ENCODE measurements around the gene ACOT7.

The ACOT7 gene

GRCh38 chr1:6246497-6247467 is 146.8 kb downstream of the ACOT7 start:
- DNase-seq: peak; percentile 75

- DNase-seq: peak; percentile 15
Measured at GRCh38 chr1:6245869-6246496, 147.6 kb downstream of the ACOT7 start.

DNA sequence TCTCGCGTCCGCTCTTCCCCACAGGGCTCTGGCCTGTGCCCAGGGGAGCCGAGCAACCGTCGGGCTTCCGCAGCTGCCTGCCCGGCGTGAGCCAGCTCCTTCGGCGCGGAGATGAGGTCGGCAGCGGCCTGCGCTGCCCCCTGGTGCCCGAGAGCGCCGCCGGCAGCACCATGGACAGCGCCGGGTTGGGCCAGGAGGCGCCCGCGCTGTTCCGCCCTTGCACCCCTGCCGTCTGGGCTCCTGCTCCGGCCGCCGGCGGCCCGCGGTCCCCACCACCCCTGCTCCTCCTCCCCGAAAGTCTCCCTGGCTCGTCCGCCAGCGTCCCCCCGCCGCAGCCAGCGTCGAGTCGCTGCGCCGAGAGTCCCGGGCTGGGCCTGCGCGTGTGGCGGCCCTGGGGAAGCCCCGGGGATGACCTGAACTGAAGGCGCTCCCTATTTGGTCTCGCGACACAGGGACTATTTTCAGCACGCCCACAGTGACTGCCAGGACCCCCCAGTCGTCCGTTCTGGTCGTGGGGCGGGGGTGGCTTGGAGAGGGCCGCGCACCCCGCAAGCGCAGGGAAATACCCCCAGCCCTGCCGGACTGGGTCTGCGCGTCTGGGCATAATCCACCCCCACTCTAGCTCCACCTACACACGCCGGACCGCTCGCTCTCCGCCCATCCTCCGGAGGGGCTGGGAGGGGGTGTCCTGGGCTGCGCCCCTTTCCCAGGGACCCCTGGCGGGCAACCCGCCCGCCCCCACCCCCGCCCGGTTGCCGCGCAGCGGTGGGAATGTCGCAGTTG is 148.3 kb downstream of the ACOT7 start:
- peak; percentile 81 for DNase-seq

DNA sequence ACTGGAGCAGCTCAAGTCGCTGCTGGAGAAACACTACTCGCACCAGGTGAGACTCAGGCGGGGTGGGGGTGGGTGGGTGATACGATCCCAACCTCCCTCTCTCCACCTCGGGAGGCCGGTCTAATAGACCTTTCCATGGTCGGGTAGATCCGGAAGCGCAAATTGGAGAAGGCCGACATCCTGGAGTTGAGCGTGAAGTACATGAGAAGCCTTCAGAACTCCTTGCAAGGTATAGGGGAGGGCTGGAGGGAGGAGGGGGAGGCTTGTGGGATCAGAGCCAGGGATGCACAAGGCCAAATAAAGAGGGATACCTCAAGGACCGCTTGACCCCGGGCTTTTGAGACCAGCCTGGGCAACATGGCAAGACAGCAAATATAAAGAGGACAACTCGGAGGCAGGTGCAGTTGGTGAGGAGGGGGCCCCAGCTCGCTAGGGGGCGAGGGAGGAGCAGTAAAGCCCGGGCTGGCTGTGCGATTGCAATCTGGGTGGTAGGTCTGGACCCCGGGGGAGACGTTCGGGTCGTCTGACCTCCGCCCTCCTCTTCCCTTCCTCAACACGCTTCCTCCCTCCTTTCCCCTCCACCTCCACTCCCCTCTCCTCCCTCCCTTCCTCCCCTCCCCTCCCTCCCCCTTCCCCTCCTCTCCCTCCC is 149.0 kb downstream of the ACOT7 start:
- no peak for DNase-seq

- no peak for DNase-seq
Measured at GRCh38 chr1:6243993-6244392, 149.6 kb downstream of the ACOT7 start, which contains the start of gene HES3. HES3 (plus strand) TSS chr1:6244179; CDS start chr1:6244366, 187 bp downstream.

DNA sequence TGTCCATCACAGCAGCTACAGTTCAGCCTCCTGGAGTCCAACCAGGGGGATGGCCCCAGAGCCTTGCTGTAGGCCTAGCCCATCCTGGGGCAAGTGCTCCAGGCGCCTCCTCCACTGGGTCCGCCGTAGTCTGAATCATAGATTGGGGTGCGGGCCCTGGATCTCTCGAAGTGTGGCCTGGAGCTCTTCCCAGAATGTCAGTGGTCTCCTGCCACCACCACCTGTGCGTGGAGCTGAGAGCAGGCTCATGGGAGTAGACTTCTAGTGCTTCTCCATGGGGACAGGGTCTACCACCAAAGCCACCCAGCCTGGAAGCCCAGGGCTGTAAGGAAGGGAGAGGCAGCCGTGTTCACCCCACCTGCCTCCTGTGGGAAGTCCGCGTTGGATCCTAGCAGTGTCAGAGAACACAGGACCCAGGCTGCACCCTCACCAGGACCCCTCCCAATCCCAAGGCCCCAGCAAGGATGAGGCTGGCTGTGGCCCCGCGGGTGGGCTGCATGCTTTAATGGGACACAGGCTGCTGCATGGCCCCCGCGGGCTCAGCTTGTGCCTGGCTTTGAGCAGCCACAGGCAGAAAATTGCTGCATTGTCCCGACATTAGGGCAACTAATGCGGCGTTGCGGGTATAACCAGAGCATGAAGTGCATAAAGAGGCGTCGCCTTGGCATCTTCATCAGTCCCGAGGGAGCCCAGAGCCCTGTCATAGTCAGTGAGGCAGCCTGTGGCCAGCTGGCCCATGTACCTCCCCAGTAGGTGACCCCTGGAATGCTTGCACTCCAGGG is 150.3 kb downstream of the ACOT7 start:
- no peak for DNase-seq

- DNase-seq: no peak
Measured at GRCh38 chr1:6241887-6242740, 151.5 kb downstream of the ACOT7 start.

DNA sequence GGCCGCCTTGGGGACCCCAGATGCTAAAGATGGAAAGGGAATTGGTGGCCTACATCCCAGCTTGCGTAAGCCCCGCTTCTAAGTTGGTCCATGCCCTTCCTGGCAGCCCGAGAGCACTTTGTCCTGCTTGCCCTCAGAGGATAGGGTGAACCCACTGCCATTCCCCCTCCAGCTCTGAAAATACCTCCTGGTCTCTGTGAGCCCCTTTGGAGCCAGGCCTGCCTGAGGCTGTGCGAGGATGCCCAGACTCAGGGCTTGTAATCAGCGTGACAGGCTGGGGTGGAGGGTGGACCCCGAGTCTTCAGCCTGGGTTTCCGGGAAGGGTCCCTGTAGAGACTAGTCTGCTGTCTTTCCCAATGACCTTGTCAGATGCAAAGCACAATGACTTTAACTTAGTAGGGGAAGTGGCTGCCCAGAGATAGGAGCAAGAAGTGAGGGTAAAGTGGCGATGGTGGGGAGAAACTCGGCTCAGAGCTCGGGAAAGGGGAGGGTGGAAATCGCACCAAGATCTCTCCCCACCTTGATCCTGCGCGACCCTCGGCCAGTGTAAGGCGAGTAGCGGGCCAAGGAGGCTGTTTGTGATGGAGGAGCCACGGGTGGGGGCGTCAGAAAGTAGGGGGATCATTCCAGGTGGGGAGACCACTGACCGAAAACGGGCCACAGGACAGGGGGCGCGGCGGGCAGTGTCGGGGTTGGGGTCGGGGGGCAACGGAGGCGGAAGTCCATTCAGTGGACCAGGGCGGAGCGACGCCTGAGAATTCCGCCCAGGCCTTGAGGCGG is 152.3 kb downstream of the ACOT7 start:
- no peak for DNase-seq

- peak; percentile 47 for DNase-seq
Measured at GRCh38 chr1:6239950-6240768, 153.4 kb downstream of the ACOT7 start.

GRCh38 chr1:6239213-6239752 is 154.3 kb downstream of the ACOT7 start:
- DNase-seq: no peak

GRCh38 chr1:6237093-6237492 is 156.5 kb downstream of the ACOT7 start:
- no peak for DNase-seq

DNA sequence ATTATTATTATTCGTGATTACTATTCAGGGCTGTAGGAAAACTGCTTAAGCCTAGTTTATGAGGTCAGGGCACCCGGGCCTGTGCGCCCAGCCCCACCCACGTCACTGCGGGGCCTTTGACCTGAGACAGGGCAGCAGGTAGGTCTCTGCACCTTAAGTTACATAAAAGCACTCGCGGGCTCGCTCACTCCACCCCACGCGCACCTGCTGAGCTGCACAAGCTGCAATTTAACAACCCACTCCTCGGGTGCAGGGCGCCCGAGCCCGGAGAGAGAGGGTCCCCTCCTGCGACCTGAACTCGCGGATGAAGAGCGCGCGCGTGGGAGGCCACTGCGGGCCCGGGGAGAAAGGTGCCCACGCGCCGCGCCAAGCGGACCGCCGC is 158.3 kb downstream of the ACOT7 start:
- DNase-seq: no peak

- peak; percentile 27 for DNase-seq
Measured at GRCh38 chr1:6234502-6235295, 158.9 kb downstream of the ACOT7 start.

GRCh38 chr1:6233376-6233775 is 160.2 kb downstream of the ACOT7 start:
- DNase-seq: no peak

- no peak for DNase-seq
Measured at GRCh38 chr1:6225651-6226050, 167.9 kb downstream of the ACOT7 start.

- DNase-seq: no peak
Measured at GRCh38 chr1:6224718-6225117, 168.8 kb downstream of the ACOT7 start.

DNA sequence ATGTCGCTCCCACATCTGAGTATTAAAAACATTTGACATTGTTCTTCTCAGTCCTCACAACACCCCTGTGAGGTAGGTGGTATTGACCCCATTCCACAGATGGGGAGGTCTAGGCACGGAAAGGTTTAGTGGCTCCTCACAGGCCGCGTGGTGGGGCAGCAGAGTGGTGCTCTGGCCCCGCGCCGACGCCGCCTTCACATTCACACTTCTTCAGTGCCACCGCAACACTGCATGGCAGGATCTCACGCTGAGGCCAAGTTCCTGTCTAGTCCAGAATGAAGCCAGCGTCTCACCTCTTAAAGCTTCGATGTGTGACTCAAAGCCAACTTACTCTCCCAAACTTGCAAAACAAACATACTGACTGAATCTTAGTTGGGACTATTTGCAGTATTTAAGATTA is 169.9 kb downstream of the ACOT7 start:
- no peak for DNase-seq

DNA sequence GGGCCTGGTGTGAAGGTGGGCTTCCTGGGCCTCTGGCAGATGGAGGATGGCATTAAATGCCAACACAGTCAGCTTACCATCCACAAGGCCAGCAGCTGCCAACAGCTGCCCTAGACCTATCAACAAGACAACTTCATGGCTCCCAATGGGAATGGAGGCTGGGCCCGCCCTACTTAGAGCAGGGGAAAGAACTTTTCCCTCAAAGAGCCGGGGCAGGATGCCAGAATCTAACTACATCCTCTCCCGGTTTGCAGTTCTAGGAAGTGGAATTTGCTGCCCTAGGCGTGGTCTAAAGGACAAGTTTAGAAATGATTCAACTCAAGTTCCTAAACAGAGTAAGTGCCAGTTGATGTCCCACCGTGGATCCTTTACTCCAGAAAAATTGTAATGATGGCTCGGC is 170.9 kb downstream of the ACOT7 start:
- DNase-seq: peak; percentile 57

Data from fibroblast of skin of scalp (primary cell).